ENCODE data around the gene WEE1. TPM values are rescaled to one million over a fixed set of nuclear protein-coding genes. Genes with fewer than 3 reads are reported as not detected.
"Not testable (repeated sequence)": the region's sequence is repeated elsewhere in the genome, so short reads cannot be mapped to it uniquely, and the experiment has no call there.

The WEE1 gene
- total and polyA plus RNA-seq, 10 of the 15 experiments (the other 5 are each of a cell fraction or from before 2014, with no cell fraction given), result 13.8 to 69.5 (median 45.4) TPM

- BruUV-seq (replicated peaks); in situ Hi-C loops (cut with MboI); H3K27ac ChIP-seq (ENCODE audit: control insufficient read depth, insufficient read depth): not testable (repeated sequence)
Observed at GRCh38 chr11:9623053-9623452, 49.6 kb downstream of the WEE1 start.

GRCh38 chr11:9624448-9624847 is 51.0 kb downstream of the WEE1 start:
- H3K79me2 ChIP-seq (ENCODE audit: control insufficient read depth, insufficient read depth, low read length), result no peaks in the 10 kb centered on the region
- no peak overlapping the region for H2AFZ ChIP-seq (ENCODE audit: control insufficient read depth, low read depth, low read length)
- BruUV-seq (replicated peaks), result no TSS peak
- in situ Hi-C loops (cut with MboI), result no loop called here
- no peak overlapping the region for H3K9ac ChIP-seq (ENCODE audit: control insufficient read depth, insufficient read depth, low read length)
- no peaks in the 10 kb centered on the region; the same call in 2 of the 3 replicates for H3K9me3 ChIP-seq (replicated peaks; ENCODE audit: control insufficient read depth, insufficient read depth, low read length)
- intact Hi-C loops (cut with micrococcal nuclease; ENCODE audit: unreplicated experiment), result no loop called here
- ChIA-PET POLR2A (interaction anchor here (1.0 kb wide), 1 partner anchor 9 kb away, joined by 4 read pairs; no protein-coding TSS in a partner anchor), SMC1A (ENCODE audit: uncharacterized antibody, unreplicated experiment) (interaction anchor here (0.9 to 1.5 kb wide), 3 partner anchors 18 to 124 kb away, joined by 3 to 4 read pairs (median 3); no protein-coding TSS in a partner anchor), RAD21 (ENCODE audit: unreplicated experiment) (no interaction called here), CTCF (no interaction called here)
- FAIRE-seq, result no peak
- DNase-seq (ENCODE audit: low read depth, low spot score), result no peak
- H3K4me3 ChIP-seq, result no peak overlapping the region
- H3K36me3 ChIP-seq (ENCODE audit: control insufficient read depth in 2 of 2, insufficient read depth in 2 of 2, low read length in 1 of 2), result no peaks in the 10 kb centered on the region
- no peak for ATAC-seq
- H3K4me1 ChIP-seq (ENCODE audit: control insufficient read depth, insufficient read depth, low read length), result peaks cover 40% of the 10 kb centered on the region
- H3K4me2 ChIP-seq (ENCODE audit: control insufficient read depth, insufficient read depth), result no peak overlapping the region
- H3K27me3 ChIP-seq (replicated peaks in 1 of 2; ENCODE audit: control insufficient read depth in 2 of 2, insufficient read depth in 2 of 2, low read length in 1 of 2), result no peaks in the 10 kb centered on the region
- no peak overlapping the region for H3K27ac ChIP-seq (ENCODE audit: control insufficient read depth, insufficient read depth)
- no peaks in the 10 kb centered on the region for H4K20me1 ChIP-seq (ENCODE audit: control insufficient read depth, insufficient read depth)
- TF ChIP-seq MYC (IDR thresholded peaks at IDR 0.05; ENCODE audit: insufficient read depth, insufficient read length, insufficient replicate concordance, low read length, severe bottlenecking) (no peak), MTA3 (IDR thresholded peaks at IDR 0.05; ENCODE audit: borderline replicate concordance, low read length) (no peak), USF1 (IDR thresholded peaks at IDR 0.05; ENCODE audit: borderline replicate concordance, extremely low read length, insufficient read depth, low read depth, low read length) (no peak), GABPA (IDR thresholded peaks at IDR 0.05; ENCODE audit: low read depth) (no peak), BCLAF1 (IDR thresholded peaks at IDR 0.05) (no peak), JUND (IDR thresholded peaks at IDR 0.05; ENCODE audit: low read depth, low read length) (no peak), TCF3 (IDR thresholded peaks at IDR 0.05; ENCODE audit: borderline replicate concordance, insufficient read depth, low read depth, low read length) (no peak), NR2C2 (IDR thresholded peaks at IDR 0.05; ENCODE audit: borderline replicate concordance, control insufficient read depth, insufficient read length, low read depth) (no peak), LARP7 (IDR thresholded peaks at IDR 0.05) (no peak), ATF2 (IDR thresholded peaks at IDR 0.05; ENCODE audit: low read length) (no peak), ZNF24 (IDR thresholded peaks at IDR 0.05) (no peak), ZNF622 (IDR thresholded peaks at IDR 0.05) (no peak), CBX5 (IDR thresholded peaks at IDR 0.05; ENCODE audit: low read depth) (no peak)

More at GRCh38 chr11:9623053-9623452, 49.6 kb downstream of the WEE1 start:
- DNase-seq (ENCODE audit: low read depth, low spot score); H3K36me3 ChIP-seq (ENCODE audit: control insufficient read depth in 2 of 2, insufficient read depth in 2 of 2, low read length in 1 of 2); H3K4me3 ChIP-seq; ATAC-seq; H3K4me2 ChIP-seq (ENCODE audit: control insufficient read depth, insufficient read depth); H4K20me1 ChIP-seq (ENCODE audit: control insufficient read depth, insufficient read depth); SMC1A ChIA-PET (ENCODE audit: uncharacterized antibody, unreplicated experiment); H3K9ac ChIP-seq (ENCODE audit: control insufficient read depth, insufficient read depth, low read length); intact Hi-C loops (cut with micrococcal nuclease; ENCODE audit: unreplicated experiment); RAD21 ChIA-PET (ENCODE audit: unreplicated experiment); H2AFZ ChIP-seq (ENCODE audit: control insufficient read depth, low read depth, low read length); H3K9me3 ChIP-seq (replicated peaks; ENCODE audit: control insufficient read depth, insufficient read depth, low read length); FAIRE-seq; H3K27me3 ChIP-seq (replicated peaks in 1 of 2; ENCODE audit: control insufficient read depth in 2 of 2, insufficient read depth in 2 of 2, low read length in 1 of 2); H3K79me2 ChIP-seq (ENCODE audit: control insufficient read depth, insufficient read depth, low read length): not testable (repeated sequence)
- peaks cover 34% of the 10 kb centered on the region for H3K4me1 ChIP-seq (ENCODE audit: control insufficient read depth, insufficient read depth, low read length)
- POLR2A ChIA-PET, result interaction anchor here (0.6 kb wide), 1 partner anchor 410 kb away, joined by 8 read pairs; no protein-coding TSS in a partner anchor
- 93% methylated on average over 22 of the region's 23 CpGs for WGBS (ENCODE audit: insufficient coverage, insufficient replicate concordance, low lambda C conversion rate, missing lambda C conversion rate)
- CTCF ChIA-PET, result interaction anchor here (4.4 kb wide), 1 partner anchor 125 kb away, joined by 16 read pairs; no protein-coding TSS in a partner anchor

Measured in GM12878 (cell line).